Tibial nerve (tissue), 4 donors: ENCODE measurements around the gene SORBS1.

ENCODE experiments used
- EP300 ChIP-seq, 2 donors: sonication (generic); formaldehyde crosslinking; IDR thresholded peaks; one replicate each; pipeline ENCODE4 v1.6.1; 2017; ENCODE audit warnings: antibody characterized with exemption in 2 of 2, mild to moderate bottlenecking in 1 of 2
- POLR2A ChIP-seq, 2 donors: fragments of 450-650 bp; IDR thresholded peaks; one replicate each; pipeline ENCODE4 v1.6.1; 2017; ENCODE audit warnings: antibody characterized with exemption in 2 of 2, mild to moderate bottlenecking in 2 of 2, moderate library complexity in 2 of 2
- TF ChIP-seq, protein P1 (sequence below), 5 experiments: fragments of 200-600 bp in 3 of 5; fragments of 450-650 bp in 2 of 5; sonication (generic) in 3 of 5; IDR thresholded peaks; one replicate each; pipeline ENCODE4 v1.5.1; 2016 to 2019; ENCODE audit warnings: antibody characterized with exemption in 5 of 5, mild to moderate bottlenecking in 3 of 5, moderate library complexity in 2 of 5

DNA sequence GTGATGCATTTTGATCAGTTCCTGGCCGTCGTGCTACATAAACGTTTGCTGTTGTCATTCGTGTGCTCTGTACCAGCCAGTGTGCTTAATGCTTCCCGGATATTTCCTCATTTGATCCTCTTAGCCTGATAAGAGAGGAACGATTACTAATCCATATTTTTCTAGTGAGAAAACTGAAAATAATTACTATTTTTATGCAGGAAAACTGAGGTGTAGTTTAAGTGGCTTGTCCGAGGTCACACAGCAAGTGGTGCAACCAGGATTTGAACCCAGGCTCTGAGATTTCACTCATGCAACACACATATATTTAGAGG, 650 bp upstream of the SORBS1 start:
- TF ChIP-seq, protein P1, sequence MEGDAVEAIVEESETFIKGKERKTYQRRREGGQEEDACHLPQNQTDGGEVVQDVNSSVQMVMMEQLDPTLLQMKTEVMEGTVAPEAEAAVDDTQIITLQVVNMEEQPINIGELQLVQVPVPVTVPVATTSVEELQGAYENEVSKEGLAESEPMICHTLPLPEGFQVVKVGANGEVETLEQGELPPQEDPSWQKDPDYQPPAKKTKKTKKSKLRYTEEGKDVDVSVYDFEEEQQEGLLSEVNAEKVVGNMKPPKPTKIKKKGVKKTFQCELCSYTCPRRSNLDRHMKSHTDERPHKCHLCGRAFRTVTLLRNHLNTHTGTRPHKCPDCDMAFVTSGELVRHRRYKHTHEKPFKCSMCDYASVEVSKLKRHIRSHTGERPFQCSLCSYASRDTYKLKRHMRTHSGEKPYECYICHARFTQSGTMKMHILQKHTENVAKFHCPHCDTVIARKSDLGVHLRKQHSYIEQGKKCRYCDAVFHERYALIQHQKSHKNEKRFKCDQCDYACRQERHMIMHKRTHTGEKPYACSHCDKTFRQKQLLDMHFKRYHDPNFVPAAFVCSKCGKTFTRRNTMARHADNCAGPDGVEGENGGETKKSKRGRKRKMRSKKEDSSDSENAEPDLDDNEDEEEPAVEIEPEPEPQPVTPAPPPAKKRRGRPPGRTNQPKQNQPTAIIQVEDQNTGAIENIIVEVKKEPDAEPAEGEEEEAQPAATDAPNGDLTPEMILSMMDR (IDR thresholded peaks at IDR 0.05), result no peak
- TF ChIP-seq POLR2A (IDR thresholded peaks at IDR 0.05) (no peak), EP300 (IDR thresholded peaks at IDR 0.05) (no peak)
